ENCODE data around the gene VARS2.

Gene VARS2

GRCh38 chr6:30930506-30930905, 16.5 kb downstream of the VARS2 start:
- no peak for DNase-seq (ENCODE audit: low read depth)

- DNase-seq (ENCODE audit: low read depth), result no peak
Observed at GRCh38 chr6:30931272-30931671, 17.2 kb downstream of the VARS2 start.

- DNase-seq (ENCODE audit: low read depth), result no peak
Observed at GRCh38 chr6:30931969-30932645, 18.1 kb downstream of the VARS2 start, which contains the start of gene SFTA2. Gene SFTA2 (minus strand): TSS chr6:30932170. CDS start chr6:30932096, 74 bp downstream.

- no peak for DNase-seq (ENCODE audit: low read depth)
Observed at GRCh38 chr6:30932665-30933365, 18.8 kb downstream of the VARS2 start.

GRCh38 chr6:30935018-30935417, 21.0 kb downstream of the VARS2 start:
- DNase-seq (ENCODE audit: low read depth), result no peak

GRCh38 chr6:30937265-30937664, 23.2 kb downstream of the VARS2 start:
- no peak for DNase-seq (ENCODE audit: low read depth)

- no peak for DNase-seq (ENCODE audit: low read depth)
Observed at GRCh38 chr6:30938730-30939129, 24.7 kb downstream of the VARS2 start.

- DNase-seq (ENCODE audit: low read depth), result no peak
Observed at GRCh38 chr6:30939473-30939872, 25.4 kb downstream of the VARS2 start.

GRCh38 chr6:30940361-30940986, 26.4 kb downstream of the VARS2 start, which contains the start of gene MUCL3:
Gene MUCL3 (plus strand): TSS chr6:30940973. CDS start chr6:30941000, 27 bp downstream.
- no peak for DNase-seq (ENCODE audit: low read depth)

GRCh38 chr6:30942338-30943060, 28.5 kb downstream of the VARS2 start:
- no peak for DNase-seq (ENCODE audit: low read depth)

- no peak for DNase-seq (ENCODE audit: low read depth)
Observed at GRCh38 chr6:30944051-30944450, 30.0 kb downstream of the VARS2 start.

- DNase-seq (ENCODE audit: low read depth), result no peak
Observed at GRCh38 chr6:30945281-30945680, 31.2 kb downstream of the VARS2 start.

GRCh38 chr6:30947231-30947630, 33.2 kb downstream of the VARS2 start:
- no peak for DNase-seq (ENCODE audit: low read depth)

- DNase-seq (ENCODE audit: low read depth), result no peak
Observed at GRCh38 chr6:30948811-30949210, 34.8 kb downstream of the VARS2 start.

GRCh38 chr6:30951907-30952469, 38.0 kb downstream of the VARS2 start:
- no peak for DNase-seq (ENCODE audit: low read depth)

- no peak for DNase-seq (ENCODE audit: low read depth)
Observed at GRCh38 chr6:30954631-30955366, 40.8 kb downstream of the VARS2 start.

- DNase-seq (ENCODE audit: low read depth), result peak; percentile 68
Observed at GRCh38 chr6:30955367-30956042, 41.5 kb downstream of the VARS2 start.

- DNase-seq (ENCODE audit: low read depth), result no peak
Observed at GRCh38 chr6:30957716-30958115, 43.7 kb downstream of the VARS2 start.

- DNase-seq (ENCODE audit: low read depth), result no peak
Observed at GRCh38 chr6:30960907-30961673, 47.1 kb downstream of the VARS2 start.

GRCh38 chr6:30962716-30963115, 48.7 kb downstream of the VARS2 start:
- DNase-seq (ENCODE audit: low read depth), result no peak
